Mucosa of rectum (tissue), 2 donors: ENCODE results near the gene TWIST2.

Source experiments
- H3K27ac ChIP-seq, 2 donors: one replicate each; pipeline ENCODE4 v1.7.0; 2013; ENCODE audit warnings: inconsistent platforms in 2 of 2, low read depth in 2 of 2, low read length in 2 of 2
- H3K27me3 ChIP-seq, 2 donors: one replicate each; pipeline ENCODE4 v1.7.0; 2013; ENCODE audit warnings: low read length in 2 of 2; ENCODE audit not compliant: control insufficient read depth in 2 of 2, insufficient read depth in 2 of 2
- H3K36me3 ChIP-seq, 2 donors: one replicate each; pipeline ENCODE4 v1.7.0; 2013; ENCODE audit warnings: low read length in 2 of 2; ENCODE audit not compliant: control insufficient read depth in 2 of 2, insufficient read depth in 2 of 2
- H3K4me1 ChIP-seq, 2 donors: one replicate each; pipeline ENCODE4 v1.7.0; 2013; ENCODE audit warnings: low read length in 2 of 2, mild to moderate bottlenecking in 1 of 2; ENCODE audit not compliant: control insufficient read depth in 2 of 2, insufficient read depth in 2 of 2
- H3K4me3 ChIP-seq, 2 donors: one replicate each; pipeline ENCODE4 v1.7.0; 2013; ENCODE audit warnings: low read length in 2 of 2
- H3K9ac ChIP-seq, 2 donors: one replicate each; pipeline ENCODE4 v1.7.0; 2013; ENCODE audit warnings: low read length in 2 of 2, low read depth in 1 of 2, mild to moderate bottlenecking in 1 of 2
- H3K9me3 ChIP-seq, 2 donors: one replicate each; pipeline ENCODE4 v1.7.0; 2013; ENCODE audit warnings: low read length in 2 of 2; ENCODE audit not compliant: control insufficient read depth in 2 of 2
- donor health status: healthy.
- donor health status: Normal muscosa, but diverticular disease.

TWIST2 gene

DNA sequence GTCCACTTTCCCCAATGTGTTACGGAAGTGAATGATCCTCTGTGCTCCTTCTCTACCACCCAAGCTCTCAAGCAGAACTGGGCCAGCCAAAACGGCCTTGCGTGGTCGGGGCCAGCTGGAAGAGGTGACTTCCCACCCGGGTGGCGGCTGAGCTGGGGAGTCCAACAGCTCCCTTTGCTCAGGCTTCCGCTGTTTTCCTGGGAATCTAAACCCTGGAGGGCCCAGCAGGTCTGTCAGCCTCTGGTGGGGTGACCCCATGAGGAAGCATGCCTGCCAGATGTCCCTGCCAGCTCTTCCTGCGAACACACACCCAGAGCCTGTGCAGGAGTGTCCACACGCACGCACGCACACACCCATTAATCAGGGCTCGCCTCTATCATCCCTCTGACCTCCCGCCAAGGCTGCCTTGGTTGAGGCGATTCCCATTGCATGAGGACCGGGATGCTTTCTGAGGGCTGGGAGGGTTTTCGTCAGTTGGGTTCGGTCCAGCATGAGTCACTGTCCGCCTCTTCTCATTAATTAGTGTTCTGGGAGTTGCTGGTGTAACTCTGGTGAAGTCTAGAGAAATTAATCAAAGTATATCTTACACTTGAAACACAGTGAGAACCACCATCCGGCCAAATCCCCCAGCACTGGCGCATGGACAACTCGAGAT is 90.6 kb downstream of the TWIST2 start:
- no peaks in the 10 kb centered on the region for H3K36me3 ChIP-seq
- no peak overlapping the region for H3K9ac ChIP-seq
- H3K9me3 ChIP-seq: no peaks in the 10 kb centered on the region
- peaks cover 0 to 3% of the 10 kb centered on the region in 2 donors for H3K27me3 ChIP-seq
- H3K27ac ChIP-seq: peak overlapping the region; percentile 21 to 43
- no peak overlapping the region for H3K4me3 ChIP-seq
- no peaks in the 10 kb centered on the region for H3K4me1 ChIP-seq

DNA sequence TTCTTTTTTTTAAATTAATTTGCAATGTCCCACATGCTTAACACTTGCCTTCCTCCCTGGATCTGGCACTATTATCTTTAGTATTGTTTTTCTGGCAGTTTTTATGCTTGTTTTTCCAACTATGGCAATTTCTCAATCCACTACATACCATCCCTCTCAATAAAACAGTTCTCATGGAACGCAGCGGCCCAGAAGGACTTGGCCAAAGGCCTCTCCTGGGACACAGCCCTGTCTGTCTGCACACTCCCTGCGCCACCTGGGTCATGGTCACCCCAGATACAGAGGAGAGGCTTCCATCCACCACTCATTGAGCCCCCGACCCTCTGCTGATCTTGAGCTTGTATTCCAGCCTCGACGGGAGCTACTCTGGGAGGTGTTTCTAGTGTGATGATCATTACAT is 91.2 kb downstream of the TWIST2 start:
- H3K9me3 ChIP-seq: no peaks in the 10 kb centered on the region
- no peak overlapping the region for H3K4me3 ChIP-seq
- no peak overlapping the region for H3K27ac ChIP-seq
- no peak overlapping the region for H3K9ac ChIP-seq
- peaks cover 0 to 3% of the 10 kb centered on the region in 2 donors for H3K27me3 ChIP-seq
- no peaks in the 10 kb centered on the region for H3K4me1 ChIP-seq
- H3K36me3 ChIP-seq: no peaks in the 10 kb centered on the region

DNA sequence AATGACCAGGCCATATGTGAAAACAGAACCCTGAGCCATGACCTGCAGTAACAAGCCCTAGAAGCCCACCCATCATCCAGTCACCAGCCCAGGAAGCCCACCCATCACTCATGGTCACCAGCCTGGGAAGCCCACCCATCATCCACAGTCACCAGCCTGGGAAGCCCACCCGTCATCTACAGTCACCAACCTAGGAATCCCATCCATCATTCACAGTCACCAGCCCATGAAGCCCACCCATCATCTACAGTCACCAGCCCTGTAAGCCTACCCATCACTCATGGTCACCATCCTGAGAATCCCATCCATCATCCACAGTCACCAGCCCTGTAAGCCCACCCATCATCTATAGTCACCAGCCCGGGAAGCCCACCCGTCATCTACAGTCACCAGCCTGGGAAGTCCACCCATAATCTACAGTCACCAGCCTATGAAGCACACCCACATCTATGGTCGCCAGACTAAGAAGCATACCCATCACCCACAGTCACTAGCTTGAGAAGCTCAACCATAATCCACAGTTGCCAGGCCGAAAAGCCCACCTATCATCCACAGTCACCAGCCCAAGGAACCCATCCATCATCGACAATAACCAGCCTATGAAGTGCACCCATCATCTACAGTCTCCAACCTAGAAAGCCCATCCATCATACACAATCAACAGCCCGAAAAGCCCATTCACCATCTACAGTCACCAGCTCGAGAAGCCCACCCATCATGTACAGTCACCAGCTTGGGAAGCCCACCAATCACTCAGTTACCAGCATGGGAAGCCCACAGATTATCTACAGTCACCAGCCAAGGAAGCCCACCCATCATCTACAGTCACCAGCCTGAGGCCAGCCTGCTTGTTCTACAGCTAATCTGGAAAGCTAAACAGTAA is 91.9 kb downstream of the TWIST2 start:
- H3K9me3 ChIP-seq: no peaks in the 10 kb centered on the region
- no peaks in the 10 kb centered on the region for H3K4me1 ChIP-seq
- no peak overlapping the region for H3K27ac ChIP-seq
- no peak overlapping the region for H3K9ac ChIP-seq
- peaks cover 0 to 3% of the 10 kb centered on the region in 2 donors for H3K27me3 ChIP-seq
- H3K36me3 ChIP-seq: no peaks in the 10 kb centered on the region
- no peak overlapping the region for H3K4me3 ChIP-seq

DNA sequence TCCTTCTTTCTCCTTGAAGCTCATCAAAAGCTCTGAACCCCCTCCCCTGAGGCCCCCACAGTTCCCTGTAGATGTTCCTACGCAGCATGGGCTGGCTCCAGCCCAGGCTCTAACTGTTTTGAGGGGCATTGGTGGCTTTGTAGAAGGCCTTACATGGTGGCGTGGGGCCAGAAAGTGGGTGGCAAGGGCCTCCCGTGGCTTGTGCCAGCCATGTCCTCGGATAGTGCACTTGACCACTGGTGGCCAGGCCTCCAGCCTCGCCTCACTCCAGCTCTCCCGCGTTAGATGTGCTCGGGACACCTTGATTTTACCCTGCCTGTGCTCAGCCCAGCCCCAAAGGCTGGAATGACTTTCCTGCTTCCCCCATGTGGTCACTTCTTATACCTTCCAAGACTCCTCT is 92.9 kb downstream of the TWIST2 start:
- no peak overlapping the region for H3K27ac ChIP-seq
- H3K4me1 ChIP-seq: no peaks in the 10 kb centered on the region
- no peak overlapping the region for H3K9ac ChIP-seq
- no peak overlapping the region for H3K4me3 ChIP-seq
- no peaks in the 10 kb centered on the region for H3K36me3 ChIP-seq
- H3K9me3 ChIP-seq: no peaks in the 10 kb centered on the region
- H3K27me3 ChIP-seq: peaks cover 0 to 3% of the 10 kb centered on the region in 2 donors

DNA sequence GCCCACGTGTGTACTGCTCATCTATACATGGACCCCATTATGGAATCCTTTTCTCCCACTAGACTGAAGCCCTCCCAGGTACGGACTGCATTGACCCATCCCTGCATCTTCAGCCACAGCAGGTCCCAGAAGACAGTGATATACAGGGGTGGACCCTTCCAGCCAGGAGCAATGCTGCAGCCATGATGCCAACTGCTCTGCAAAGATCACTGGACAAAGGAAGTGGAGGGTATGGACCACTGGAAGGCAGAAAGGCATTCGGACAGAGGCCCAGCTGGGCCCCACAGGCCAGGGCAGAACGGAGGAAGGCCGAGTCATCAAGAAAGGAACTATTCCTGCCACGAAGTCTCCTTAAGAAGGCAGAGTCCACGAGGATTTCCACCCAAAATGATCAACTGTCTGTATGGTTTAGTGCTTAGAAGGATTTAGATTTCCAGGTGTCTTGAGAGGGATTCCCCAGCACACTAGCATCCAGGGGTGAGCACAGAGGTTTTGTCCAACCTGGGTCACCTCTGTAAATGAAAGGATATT is 93.4 kb downstream of the TWIST2 start:
- Histone ChIP-seq H3K4me3 (no peak overlapping the region), H3K4me1 (no peaks in the 10 kb centered on the region), H3K27ac (no peak overlapping the region), H3K27me3 (peaks cover 0 to 3% of the 10 kb centered on the region in 2 donors), H3K36me3 (no peaks in the 10 kb centered on the region), H3K9ac (no peak overlapping the region), H3K9me3 (no peaks in the 10 kb centered on the region)

DNA sequence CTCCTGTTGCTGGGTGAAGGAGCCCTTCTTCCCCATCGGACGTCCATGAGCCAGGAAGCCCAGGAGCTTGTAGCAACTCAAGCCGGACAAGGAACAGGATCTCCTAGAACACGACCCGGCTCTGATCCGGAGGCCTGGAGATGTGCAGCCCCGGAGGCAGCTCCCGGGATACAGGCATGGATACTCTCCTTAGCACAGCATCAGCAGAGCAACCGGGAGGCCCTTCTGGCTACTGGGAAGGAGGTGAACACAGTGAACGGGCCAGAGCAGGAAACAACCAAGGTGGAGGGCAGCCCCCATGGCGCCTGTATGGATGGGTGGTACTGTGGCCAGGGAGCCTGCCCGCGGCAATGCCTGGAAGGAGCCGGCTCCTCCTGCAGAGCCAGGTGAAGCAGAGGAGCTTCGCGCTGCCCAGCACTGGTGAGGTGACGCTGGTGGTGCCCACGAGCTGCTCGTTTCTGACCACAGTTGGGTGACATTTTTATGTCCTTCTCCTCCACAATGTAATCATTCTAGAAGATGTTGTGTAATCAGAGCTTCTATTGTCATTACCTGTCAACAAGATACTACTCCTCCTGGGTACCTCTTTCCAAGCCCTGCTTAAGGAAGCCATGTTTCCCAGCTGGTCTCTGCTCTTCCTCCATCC is 94.3 kb downstream of the TWIST2 start:
- Histone ChIP-seq H3K4me1 (no peaks in the 10 kb centered on the region), H3K9ac (no peak overlapping the region), H3K27me3 (peaks cover 0 to 3% of the 10 kb centered on the region in 2 donors), H3K4me3 (no peak overlapping the region), H3K9me3 (no peaks in the 10 kb centered on the region), H3K27ac (no peak overlapping the region), H3K36me3 (no peaks in the 10 kb centered on the region)

DNA sequence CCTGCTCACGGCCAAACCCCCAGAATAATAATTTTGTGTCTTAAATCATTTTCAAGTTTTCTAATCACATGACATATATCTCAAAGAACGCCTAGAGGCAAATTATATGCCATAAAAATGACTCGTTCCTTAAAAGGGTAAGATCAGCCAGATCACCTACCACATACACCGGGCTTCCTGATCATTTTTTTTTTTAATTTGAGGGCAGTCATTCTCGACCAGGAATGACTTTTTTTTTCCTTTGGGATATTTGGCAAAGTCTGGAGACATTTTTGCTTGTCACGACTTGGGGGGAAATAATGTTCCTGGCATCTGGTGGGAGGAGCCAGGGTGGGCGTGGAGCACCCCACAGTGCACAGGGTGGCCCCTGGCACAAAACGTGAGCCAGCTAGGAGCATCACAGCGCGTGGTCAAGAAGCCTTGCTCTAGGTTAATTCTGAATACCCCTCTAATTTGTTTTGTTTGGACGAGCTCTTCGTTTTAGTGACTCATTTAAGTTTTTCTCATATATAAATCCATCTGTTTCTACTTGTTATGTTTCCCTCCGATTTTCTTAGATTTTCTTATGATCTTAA is 94.9 kb downstream of the TWIST2 start:
- Histone ChIP-seq H3K27ac (no peak overlapping the region), H3K4me1 (no peaks in the 10 kb centered on the region), H3K36me3 (no peaks in the 10 kb centered on the region), H3K27me3 (peaks cover 0 to 3% of the 10 kb centered on the region in 2 donors), H3K4me3 (no peak overlapping the region), H3K9me3 (no peaks in the 10 kb centered on the region), H3K9ac (no peak overlapping the region)

DNA sequence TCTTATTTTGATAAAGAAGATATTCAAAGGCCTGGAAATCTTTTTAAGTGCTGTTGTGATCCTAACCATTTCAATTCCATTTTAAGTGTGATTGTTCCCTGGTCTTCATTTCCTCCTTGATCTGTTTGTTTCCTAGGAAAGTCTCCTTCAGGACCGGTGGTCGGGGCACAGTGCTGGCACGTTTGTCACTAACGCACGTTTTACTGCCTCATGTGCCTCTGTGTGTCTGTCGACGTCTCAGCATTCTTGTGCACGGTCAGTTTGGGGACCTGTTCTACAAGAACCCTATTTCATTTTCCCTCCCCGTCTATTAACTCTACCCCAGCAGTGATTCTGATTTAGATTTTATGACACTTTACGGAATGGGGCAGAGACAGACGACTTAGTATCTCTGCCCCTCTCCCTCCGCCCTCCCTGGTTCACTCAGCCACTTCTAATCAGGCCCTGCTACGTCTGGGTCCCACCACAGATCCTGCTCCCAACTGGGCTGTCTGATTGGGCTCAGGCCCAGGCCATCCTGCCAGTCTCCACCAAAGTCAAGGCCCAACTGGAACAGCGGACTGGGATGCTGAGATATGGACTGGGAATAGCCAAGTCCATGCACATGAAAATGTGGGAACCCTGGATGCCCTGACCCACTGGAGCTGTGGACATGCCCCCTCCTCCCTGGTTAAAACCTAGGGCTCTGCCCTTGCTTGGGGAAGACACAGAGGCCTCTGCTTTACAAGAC is 95.6 kb downstream of the TWIST2 start:
- Histone ChIP-seq H3K9me3 (no peaks in the 10 kb centered on the region), H3K9ac (no peak overlapping the region), H3K27me3 (peaks cover 0 to 3% of the 10 kb centered on the region in 2 donors), H3K4me3 (no peak overlapping the region), H3K27ac (no peak overlapping the region), H3K4me1 (no peaks in the 10 kb centered on the region), H3K36me3 (no peaks in the 10 kb centered on the region)

DNA sequence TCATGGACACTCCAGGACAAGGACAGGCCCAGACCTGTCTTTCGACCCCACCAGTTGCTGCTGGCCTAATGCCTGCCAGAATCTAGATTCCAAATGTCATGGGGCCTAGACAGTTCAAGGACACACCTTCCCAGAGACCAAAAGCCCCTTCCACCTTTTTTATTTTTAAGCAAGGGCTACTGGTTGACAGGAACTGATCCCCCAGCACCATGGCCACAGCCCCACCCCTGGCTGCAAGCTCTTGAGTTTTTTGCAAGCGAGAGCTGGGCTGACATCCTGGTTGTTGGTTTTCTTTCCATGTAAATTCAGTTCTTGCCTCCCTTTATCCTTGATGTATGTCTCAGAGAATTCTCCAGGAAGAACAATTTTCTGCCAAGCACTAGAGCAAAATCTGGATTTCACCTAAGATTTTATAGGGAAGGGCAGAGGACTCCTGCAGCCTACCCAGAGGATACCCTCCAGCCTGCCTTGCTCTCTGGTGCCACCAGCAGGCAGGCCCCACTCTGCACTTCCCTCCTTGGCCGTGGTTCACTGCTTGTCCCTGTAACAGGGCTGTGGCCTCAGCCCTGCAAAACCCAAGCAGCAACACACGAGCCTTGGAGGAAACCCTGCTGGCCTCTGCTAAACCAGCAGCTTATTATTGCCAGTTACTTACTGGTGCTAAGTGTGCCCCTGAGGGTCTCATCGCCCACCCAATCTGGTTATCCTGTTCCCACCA is 97.7 kb downstream of the TWIST2 start:
- no peak overlapping the region for H3K9ac ChIP-seq
- no peak overlapping the region for H3K27ac ChIP-seq
- H3K36me3 ChIP-seq: no peaks in the 10 kb centered on the region
- H3K27me3 ChIP-seq: peaks cover 0 to 3% of the 10 kb centered on the region in 2 donors
- H3K9me3 ChIP-seq: no peaks in the 10 kb centered on the region
- H3K4me3 ChIP-seq: no peak overlapping the region
- no peaks in the 10 kb centered on the region for H3K4me1 ChIP-seq
